WERI-Rb-1 (cell line): ENCODE data around the gene CREBZF.
"Not testable (repeated sequence)": the region's sequence is repeated elsewhere in the genome, so short reads cannot be mapped to it uniquely, and the experiment has no call there.

Experiments used
- DNase-seq: peaks from one replicate; pipeline ENCODE4 v3.0.0-alpha.2; 2020
- H3K27ac ChIP-seq: fragments of 250-450 bp; sonication (Bioruptor Pico); 2 replicates; pipeline ENCODE4 v1.5.1; 2020; ENCODE audit warnings: mild to moderate bottlenecking, moderate library complexity
- H3K27me3 ChIP-seq: fragments of 250-450 bp; sonication (Bioruptor Pico); 2 replicates; pipeline ENCODE4 v1.5.1; 2021; ENCODE audit warnings: mild to moderate bottlenecking, low read depth, moderate library complexity; ENCODE audit not compliant: insufficient read depth, severe bottlenecking
- H3K36me3 ChIP-seq: fragments of 250-450 bp; sonication (Bioruptor Pico); 2 replicates; pipeline ENCODE4 v1.5.1; 2020; ENCODE audit warnings: mild to moderate bottlenecking, moderate library complexity
- H3K4me3 ChIP-seq: 2 replicates; pipeline ENCODE4 v1.5.1; 2011; ENCODE audit warnings: low read depth, mild to moderate bottlenecking, control low read depth, low read length
- H3K9me3 ChIP-seq: fragments of 250-450 bp; sonication (Bioruptor Pico); 2 replicates; pipeline ENCODE4 v1.5.1; 2021; ENCODE audit warnings: mild to moderate bottlenecking, moderate library complexity; ENCODE audit not compliant: severe bottlenecking
- TF ChIP-seq, protein P1 (sequence below): IDR thresholded peaks from 2 replicates; pipeline ENCODE4 v1.5.1; 2011; ENCODE audit warnings: low read depth, mild to moderate bottlenecking, control low read depth, inconsistent platforms, low read length

Gene CREBZF

DNA sequence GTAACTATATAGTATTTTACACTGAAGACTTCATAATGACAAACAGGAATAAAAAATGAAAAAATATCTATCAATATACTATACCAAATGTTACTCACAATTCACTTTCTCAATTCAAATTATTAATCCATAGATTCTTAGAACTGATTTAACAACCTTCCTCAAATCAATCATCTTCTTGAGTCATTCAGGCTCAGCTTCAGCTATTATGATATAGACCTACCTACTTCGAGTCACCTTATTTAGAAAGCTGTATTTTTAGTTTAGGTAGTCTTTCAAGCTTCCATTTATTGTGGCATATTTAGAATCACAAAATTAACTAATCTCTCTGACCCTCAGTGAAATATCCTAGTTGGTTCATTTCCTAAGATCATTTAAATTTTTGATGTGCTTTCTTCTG is 8.2 kb downstream of the CREBZF start:
- TF ChIP-seq, protein P1, sequence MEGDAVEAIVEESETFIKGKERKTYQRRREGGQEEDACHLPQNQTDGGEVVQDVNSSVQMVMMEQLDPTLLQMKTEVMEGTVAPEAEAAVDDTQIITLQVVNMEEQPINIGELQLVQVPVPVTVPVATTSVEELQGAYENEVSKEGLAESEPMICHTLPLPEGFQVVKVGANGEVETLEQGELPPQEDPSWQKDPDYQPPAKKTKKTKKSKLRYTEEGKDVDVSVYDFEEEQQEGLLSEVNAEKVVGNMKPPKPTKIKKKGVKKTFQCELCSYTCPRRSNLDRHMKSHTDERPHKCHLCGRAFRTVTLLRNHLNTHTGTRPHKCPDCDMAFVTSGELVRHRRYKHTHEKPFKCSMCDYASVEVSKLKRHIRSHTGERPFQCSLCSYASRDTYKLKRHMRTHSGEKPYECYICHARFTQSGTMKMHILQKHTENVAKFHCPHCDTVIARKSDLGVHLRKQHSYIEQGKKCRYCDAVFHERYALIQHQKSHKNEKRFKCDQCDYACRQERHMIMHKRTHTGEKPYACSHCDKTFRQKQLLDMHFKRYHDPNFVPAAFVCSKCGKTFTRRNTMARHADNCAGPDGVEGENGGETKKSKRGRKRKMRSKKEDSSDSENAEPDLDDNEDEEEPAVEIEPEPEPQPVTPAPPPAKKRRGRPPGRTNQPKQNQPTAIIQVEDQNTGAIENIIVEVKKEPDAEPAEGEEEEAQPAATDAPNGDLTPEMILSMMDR = no peak
- peaks cover 67% of the 10 kb centered on the region for H3K36me3 ChIP-seq
- no peak overlapping the region for H3K4me3 ChIP-seq
- no peak for DNase-seq
- no peaks in the 10 kb centered on the region for H3K9me3 ChIP-seq
- H3K27ac ChIP-seq = no peak overlapping the region
- no peaks in the 10 kb centered on the region for H3K27me3 ChIP-seq

DNA sequence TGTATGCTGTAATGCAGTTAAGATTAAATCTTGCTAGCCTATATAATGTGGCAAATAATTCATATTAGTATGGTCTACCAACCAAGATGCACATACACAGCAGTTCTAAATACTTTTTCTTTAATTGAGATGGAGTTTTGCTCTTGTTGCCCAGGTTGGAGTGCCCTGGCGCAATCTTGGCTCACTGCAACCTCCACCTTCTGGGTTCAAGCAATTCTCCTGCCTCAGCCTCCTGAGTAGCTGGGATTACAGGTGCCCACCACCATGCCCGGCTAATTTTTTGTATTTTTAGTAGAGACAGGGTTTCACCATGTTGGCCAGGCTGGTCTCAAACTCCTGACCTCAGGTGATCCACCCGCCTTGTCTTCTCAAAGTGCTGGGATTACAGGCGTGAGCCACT is 10.6 kb downstream of the CREBZF start:
- H3K36me3 ChIP-seq = peaks cover 44% of the 10 kb centered on the region

DNA sequence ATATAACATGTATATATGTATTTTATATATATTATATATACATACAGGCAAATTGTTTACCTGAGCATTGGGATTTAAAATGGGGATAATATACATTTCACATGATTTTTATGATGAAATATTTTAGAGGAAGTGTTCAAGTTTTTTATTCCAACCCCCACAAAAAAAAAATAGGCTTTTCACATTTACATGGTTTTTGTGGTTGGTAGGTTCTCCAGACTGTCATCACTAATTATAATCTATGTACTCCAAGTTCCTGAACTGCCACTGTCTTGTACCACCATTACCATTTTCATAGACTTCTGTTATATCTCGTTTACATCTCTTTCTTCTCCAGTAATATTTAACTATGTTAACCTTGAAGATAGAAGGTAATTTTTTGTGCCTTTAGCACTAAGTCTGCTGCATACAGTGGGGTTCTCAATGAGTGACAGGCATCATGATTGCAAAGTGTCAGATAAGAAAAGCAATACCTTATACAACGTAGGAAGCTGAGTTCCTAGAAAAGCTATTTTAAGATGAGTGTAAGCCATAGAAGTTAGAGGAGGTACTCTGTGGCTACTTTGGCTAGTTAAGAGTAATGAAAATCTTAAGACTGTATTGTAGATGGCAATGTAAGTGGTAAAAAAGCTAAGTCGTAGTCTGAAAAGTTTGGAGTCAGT is 12.0 kb downstream of the CREBZF start:
- H3K9me3 ChIP-seq = no peaks in the 10 kb centered on the region
- no peak overlapping the region for H3K4me3 ChIP-seq
- no peak for DNase-seq
- no peaks in the 10 kb centered on the region for H3K27me3 ChIP-seq
- peaks cover 31% of the 10 kb centered on the region for H3K36me3 ChIP-seq
- no peak overlapping the region for H3K27ac ChIP-seq
- TF ChIP-seq, protein P1 = no peak

More for the DNA sequence above, 10.6 kb downstream of the CREBZF start:
- not testable (repeated sequence) for H3K27me3 ChIP-seq, DNase-seq, H3K4me3 ChIP-seq, H3K9me3 ChIP-seq, H3K27ac ChIP-seq

GRCh38 chr11:85651118-85651517 is 13.8 kb downstream of the CREBZF start:
- DNase-seq = no peak
- TF ChIP-seq, protein P1 = no peak
- no peak overlapping the region for H3K27ac ChIP-seq
- no peaks in the 10 kb centered on the region for H3K27me3 ChIP-seq
- H3K36me3 ChIP-seq = peaks cover 13% of the 10 kb centered on the region
- no peak overlapping the region for H3K4me3 ChIP-seq
- no peaks in the 10 kb centered on the region for H3K9me3 ChIP-seq

DNA sequence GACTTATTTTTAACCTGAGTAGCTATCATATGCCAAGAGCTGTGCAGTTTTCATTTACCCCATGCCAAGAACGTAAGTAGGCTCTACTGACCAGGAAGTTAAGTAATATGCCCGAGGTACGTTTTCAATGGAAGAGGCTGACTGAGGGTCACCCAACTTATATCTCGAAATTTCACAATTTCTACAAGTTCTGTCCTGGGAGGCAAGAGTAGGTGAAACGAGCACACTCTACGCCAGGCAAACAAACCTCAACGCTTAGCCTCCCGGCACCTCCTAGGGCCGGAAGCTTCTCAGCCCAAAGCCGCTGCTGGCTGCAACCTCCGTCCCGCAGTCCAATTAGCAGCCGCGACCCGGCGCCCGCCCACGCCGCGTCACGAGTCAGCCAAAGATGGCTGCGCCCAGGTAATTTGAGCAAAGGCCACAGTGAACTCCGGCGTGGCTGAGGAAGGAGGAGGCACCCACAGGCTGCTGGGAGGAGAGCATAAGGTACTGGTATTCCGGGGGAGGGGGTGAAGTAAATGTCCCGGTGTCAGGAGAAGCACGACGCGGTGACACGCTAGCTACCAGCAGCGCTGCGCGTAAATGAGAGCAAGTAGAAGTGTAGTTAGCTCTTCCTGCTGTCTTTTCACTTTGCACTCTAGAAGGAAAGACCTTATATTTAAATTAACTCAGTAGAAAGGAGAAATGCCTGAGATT is 17.2 kb downstream of the CREBZF start, which contains the start of gene TMEM126A:
TMEM126A (plus strand) TSS at position 364 of the 696 bp plus-strand sequence. CDS start 2,289 bp downstream, outside the sequence.
- Histone ChIP-seq H3K9me3 (no peaks in the 10 kb centered on the region), H3K27me3 (no peaks in the 10 kb centered on the region), H3K4me3 (peak within 1 kb of the TSS; percentile 95), H3K27ac (peak within 1 kb of the TSS; percentile 77), H3K36me3 (no peaks in the 10 kb centered on the region)
- TF ChIP-seq, protein P1 = no peak
- DNase-seq = peak; percentile 95

DNA sequence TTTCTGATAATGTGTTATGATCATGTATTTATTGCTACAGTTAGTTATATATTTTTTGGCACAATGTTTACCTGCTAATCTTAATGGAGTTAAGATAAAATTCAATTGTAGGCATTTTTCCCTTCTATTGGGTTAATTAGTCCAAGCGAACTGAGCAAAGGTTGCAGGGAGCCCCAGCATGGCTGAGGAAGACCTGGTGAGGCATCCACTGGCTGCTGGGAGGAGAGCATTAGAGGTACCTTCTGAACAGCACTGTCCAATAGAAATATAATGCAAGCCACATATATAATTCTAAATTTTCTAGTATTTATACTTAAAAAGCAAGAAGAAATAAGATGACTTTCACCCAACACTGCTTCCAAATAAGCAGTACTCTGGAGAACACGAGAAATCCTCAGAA is 17.9 kb downstream of the CREBZF start:
- Histone ChIP-seq H3K4me3 (peak overlapping the region; percentile 95), H3K27me3 (no peaks in the 10 kb centered on the region), H3K36me3 (no peaks in the 10 kb centered on the region), H3K9me3 (no peaks in the 10 kb centered on the region), H3K27ac (peak overlapping the region; percentile 77)
- no peak for DNase-seq
- TF ChIP-seq, protein P1 = no peak
